Endothelial cell of umbilical vein (primary cell): ENCODE data around the gene ERRFI1. TPM values are rescaled to one million over a fixed set of nuclear protein-coding genes. Genes with fewer than 3 reads are reported as not detected.
A peak's percentile ranks its signal among the peaks of the same experiment; 100 is the strongest.

Experiments
- BruUV-seq: library from RNA; stranded (reverse); fragments of 400-500 nt; replicated peaks from 2 replicates; lab custom pipeline; 2021; lab: Mats Ljungman, UMichigan
- CTCF ChIA-PET: fragments of 300-600, 350-600 bp; sonication (Branson Sonifier 250); formaldehyde crosslinking; loops from one replicate; lab custom pipeline; 2021; ENCODE audit warnings: antibody characterized with exemption, inconsistent platforms; lab: Charles Lee
- POLR2A ChIA-PET: fragments of 300-600, 350-600 bp; sonication (Branson Sonifier 250); formaldehyde crosslinking; loops from one replicate; lab custom pipeline; 2021; ENCODE audit warnings: antibody characterized with exemption, inconsistent platforms; lab: Charles Lee
- DNase-seq: peaks from one replicate; pipeline ENCODE4 v3.0.0-alpha.2; 2011; ENCODE audit warnings: low read depth, low spot score
- FAIRE-seq: peaks from 2 replicates; lab custom pipeline; 2011; peaks lifted over from hg19 to GRCh38; lab: Jason Lieb, UNC
- H2AFZ ChIP-seq: 2 replicates; pipeline ENCODE4 v1.6.0; 2012; ENCODE audit warnings: low read depth, low read length, control low read depth, inconsistent platforms
- H3K27ac ChIP-seq: 2 replicates; pipeline ENCODE4 v1.5.1; 2011; ENCODE audit warnings: low read depth, mild to moderate bottlenecking, control low read depth, low read length, moderate library complexity; ENCODE audit not compliant: insufficient read depth
- H3K27me3 ChIP-seq, 2 experiments: 2 replicates each; pipeline versions ENCODE4 v1.6.0 to v1.6.1; 2011; ENCODE audit warnings: low read length in 2 of 2, mixed read lengths in 1 of 2; ENCODE audit not compliant: control insufficient read depth in 2 of 2, insufficient read depth in 2 of 2
- H3K36me3 ChIP-seq, 2 experiments: 2 replicates in 1 of 2; 3 replicates in 1 of 2; pipeline ENCODE4 v1.5.1; 2011; ENCODE audit warnings: low read length in 2 of 2, mild to moderate bottlenecking in 1 of 2, moderate library complexity in 1 of 2; ENCODE audit not compliant: control insufficient read depth in 2 of 2, insufficient read depth in 2 of 2; ENCODE audit errors: extremely low read depth in 1 of 2
- H3K4me1 ChIP-seq: 3 replicates; pipeline ENCODE4 v1.5.1; 2011; ENCODE audit warnings: mild to moderate bottlenecking, low read length; ENCODE audit not compliant: control insufficient read depth, insufficient read depth; ENCODE audit errors: extremely low read depth
- H3K4me2 ChIP-seq: 2 replicates; pipeline ENCODE4 v1.6.1; 2011; ENCODE audit warnings: low read length, control low read depth, mixed read lengths; ENCODE audit not compliant: insufficient read depth
- H3K4me3 ChIP-seq, 3 experiments: fragments of 200-600 bp in 1 of 3; sonication (generic), shearing (Covaris generic) in 1 of 3; replicated peaks in 1 of 3; 2 replicates each; pipeline ENCODE4 v1.5.1; 2011 to 2016; ENCODE audit warnings: control low read depth in 3 of 3, low read length in 3 of 3, mild to moderate bottlenecking in 2 of 3, inconsistent platforms in 1 of 3, low read depth in 1 of 3, moderate library complexity in 1 of 3; ENCODE audit not compliant: insufficient read depth in 1 of 3
- H3K79me2 ChIP-seq: 2 replicates; pipeline ENCODE4 v1.6.0; 2012; ENCODE audit warnings: low read length, inconsistent platforms; ENCODE audit not compliant: control insufficient read depth, insufficient read depth
- H3K9ac ChIP-seq: replicated peaks from 2 replicates; pipeline ENCODE3; 2011; ENCODE audit warnings: low read length, control low read depth; ENCODE audit not compliant: insufficient read depth; ENCODE audit errors: extremely low read depth
- H3K9me1 ChIP-seq: replicated peaks from 3 replicates; pipeline ENCODE4 v1.6.0; 2011; ENCODE audit warnings: mild to moderate bottlenecking, low read length; ENCODE audit not compliant: control insufficient read depth, insufficient read depth; ENCODE audit errors: extremely low read depth
- H3K9me3 ChIP-seq: replicated peaks from 2 replicates; pipeline ENCODE4 v1.5.1; 2012; ENCODE audit warnings: low read length, inconsistent platforms; ENCODE audit not compliant: control insufficient read depth, insufficient read depth
- H4K20me1 ChIP-seq: replicated peaks from 2 replicates; pipeline ENCODE3; 2011; ENCODE audit warnings: mild to moderate bottlenecking, low read length; ENCODE audit not compliant: control insufficient read depth, insufficient read depth; ENCODE audit errors: extremely low read depth
- EZH2 ChIP-seq: IDR thresholded peaks from 2 replicates; pipeline ENCODE4 v1.6.1; 2012; ENCODE audit warnings: borderline replicate concordance, low read depth, mild to moderate bottlenecking, moderate library complexity, low read length, inconsistent platforms; ENCODE audit not compliant: severe bottlenecking
- FOS ChIP-seq: IDR thresholded peaks from 2 replicates; pipeline ENCODE4 v1.6.1; 2011; ENCODE audit warnings: mild to moderate bottlenecking, low read length, moderate library complexity, borderline replicate concordance; ENCODE audit not compliant: insufficient read depth
- GATA2 ChIP-seq: IDR thresholded peaks from 2 replicates; pipeline ENCODE4 v1.7.0; 2011; ENCODE audit warnings: low read depth, mild to moderate bottlenecking, moderate library complexity, mixed read lengths, low read length; ENCODE audit not compliant: insufficient read length, insufficient read depth
- JUN ChIP-seq: IDR thresholded peaks from 2 replicates; pipeline ENCODE4 v1.6.1; 2011; ENCODE audit warnings: borderline replicate concordance, low read depth; ENCODE audit not compliant: insufficient read length, insufficient read depth
- MYC ChIP-seq: IDR thresholded peaks from one replicate; pipeline ENCODE4 v1.6.1; 2011; ENCODE audit warnings: mild to moderate bottlenecking, low read depth, low read length
- POLR2A ChIP-seq: IDR thresholded peaks from 2 replicates; pipeline ENCODE4 v1.6.1; 2012; ENCODE audit warnings: low read depth, mild to moderate bottlenecking, control low read depth, low read length
- POLR2AphosphoS5 ChIP-seq: IDR thresholded peaks from 2 replicates; pipeline ENCODE4 v1.6.1; 2012; ENCODE audit warnings: low read depth, mild to moderate bottlenecking, control low read depth, low read length, moderate library complexity; ENCODE audit not compliant: insufficient read depth
- dilution Hi-C: fragments of 300-500 bp; cut with MboI; formaldehyde crosslinking; loops from one replicate; pipeline ENCODE4 v1.15.0; 2019; ENCODE audit warnings: low sequenced_read_pairs; ENCODE audit not compliant: extremely low pct_ligation_motif_present
- intact Hi-C: fragments of 100-400 bp; cut with micrococcal nuclease; formaldehyde crosslinking; loops from one replicate; pipeline ENCODE4 v1.10.0; 2022
- polyA plus RNA-seq, 4 experiments: library from polyadenylated mRNA; depleted of rRNA in 3 of 4; stranded (reverse) in 3 of 4; unstranded in 1 of 4; fragments of >200 nt; gene quantifications; 2 replicates each; pipeline versions ENCODE4 v1.2.1 to v1.2.3, GENCODE V29; 2011 to 2012; ENCODE audit warnings: missing spikeins in 1 of 4
- total RNA-seq: library from RNA; stranded (reverse); gene quantifications from 2 replicates; pipeline ENCODE4 v1.2.3, GENCODE V29; 2021
- TF ChIP-seq, protein P1 (sequence below): IDR thresholded peaks from 2 replicates; pipeline ENCODE4 v1.6.1; 2011; ENCODE audit not compliant: insufficient read depth, insufficient read length
- TF ChIP-seq, protein P2 (sequence below), 2 donors: IDR thresholded peaks; 1 replicate in 1 of 2; 2 replicates in 1 of 2; pipeline ENCODE4 v1.5.1; 2011; ENCODE audit warnings: low read length in 2 of 2, mild to moderate bottlenecking in 2 of 2, moderate library complexity in 2 of 2, control low read depth in 1 of 2, inconsistent platforms in 1 of 2, low read depth in 1 of 2; ENCODE audit not compliant: insufficient read depth in 1 of 2; ENCODE audit errors: extremely low read depth in 1 of 2

ERRFI1 gene
- total and polyA plus RNA-seq, 2 donors (not counting 3 experiments of a cell fraction or from before 2014, with no cell fraction given): 28.1 to 32.0 TPM

DNA sequence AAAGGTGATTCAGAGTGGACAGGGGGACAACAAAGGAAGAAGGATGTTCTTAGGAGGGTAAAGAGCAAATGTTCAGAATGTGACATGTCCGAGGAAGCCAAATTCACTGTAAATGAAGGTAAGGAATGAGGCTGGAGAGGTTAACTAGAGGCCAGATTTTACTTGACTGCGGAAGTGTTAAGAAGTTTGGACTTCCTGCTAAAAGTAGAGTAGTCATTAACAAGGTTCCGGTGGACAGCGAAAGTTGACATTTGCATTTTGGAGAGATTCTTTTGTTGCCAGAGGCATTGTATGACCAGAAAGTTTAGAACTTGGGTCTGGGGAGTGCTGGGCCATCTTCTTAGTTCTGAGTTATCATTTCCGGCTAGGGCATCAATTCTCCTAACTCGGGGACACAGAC, 7.2 kb upstream of the ERRFI1 start:
- TF ChIP-seq FOS (no peak), POLR2AphosphoS5 (peak; percentile 35)
- FAIRE-seq (peak; percentile 72), DNase-seq (no peak)
- Histone ChIP-seq H2AFZ (peak overlapping the region; percentile 49), H3K9ac (no peak overlapping the region), H3K4me1 (peaks cover 12% of the 10 kb centered on the region), H3K79me2 (no peaks in the 10 kb centered on the region), H3K4me2 (peak overlapping the region; percentile 74), H4K20me1 (no peaks in the 10 kb centered on the region), H3K4me3 (no peak overlapping the region), H3K27ac (no peak overlapping the region), H3K36me3 (no peaks in the 10 kb centered on the region), H3K9me1 (no peaks in the 10 kb centered on the region), H3K27me3 (no peaks in the 10 kb centered on the region), H3K9me3 (no peaks in the 10 kb centered on the region)
- intact Hi-C loops: loop anchor here (1.0 kb wide), 1 partner anchor 64 kb away; no protein-coding TSS in a partner anchor
- POLR2A ChIA-PET: no interaction called here
- no TSS peak for BruUV-seq
- dilution Hi-C loops: no loop called here
- CTCF ChIA-PET: interaction anchor here (1.4 to 9.7 kb wide), 5 partner anchors 18 to 282 kb away, joined by 4 to 138 read pairs (median 11); no protein-coding TSS in a partner anchor

DNA sequence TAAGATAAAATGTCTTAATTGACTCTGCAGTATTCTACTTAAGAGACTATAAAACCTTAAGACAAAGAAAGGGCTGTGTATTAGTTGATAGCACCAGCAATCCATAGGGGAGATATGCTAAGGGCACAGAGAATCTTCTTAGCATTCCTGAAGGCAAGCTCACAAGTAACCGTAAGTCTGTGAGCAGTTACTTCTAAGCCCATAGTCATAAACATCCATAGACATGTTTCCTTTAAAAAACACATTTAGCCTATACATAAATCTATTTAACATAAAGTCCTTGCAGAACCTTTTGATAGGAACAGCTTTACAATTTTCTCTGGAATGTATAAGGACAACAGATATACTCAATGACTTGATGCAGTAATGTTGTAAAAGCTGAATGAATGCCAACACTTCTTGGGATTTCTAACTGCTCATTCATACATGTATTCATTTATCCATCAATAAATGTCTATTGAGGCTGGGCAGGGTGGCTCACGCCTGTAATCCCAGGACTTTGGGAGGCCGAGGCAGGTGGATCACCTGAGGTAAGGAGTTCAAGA, 6.3 kb upstream of the ERRFI1 start:
- Histone ChIP-seq H3K27ac (no peak overlapping the region), H3K9me1 (no peaks in the 10 kb centered on the region), H4K20me1 (no peaks in the 10 kb centered on the region), H3K79me2 (no peaks in the 10 kb centered on the region), H3K9me3 (no peaks in the 10 kb centered on the region), H2AFZ (no peak overlapping the region), H3K36me3 (no peaks in the 10 kb centered on the region), H3K4me2 (no peak overlapping the region), H3K27me3 (no peaks in the 10 kb centered on the region), H3K4me1 (peaks cover 20% of the 10 kb centered on the region), H3K4me3 (no peak overlapping the region), H3K9ac (no peak overlapping the region)
- intact Hi-C loops (no loop called here), dilution Hi-C loops (no loop called here)
- DNase-seq (no peak), FAIRE-seq (no peak)
- TF ChIP-seq JUN: no peak
- TF ChIP-seq, protein P1, sequence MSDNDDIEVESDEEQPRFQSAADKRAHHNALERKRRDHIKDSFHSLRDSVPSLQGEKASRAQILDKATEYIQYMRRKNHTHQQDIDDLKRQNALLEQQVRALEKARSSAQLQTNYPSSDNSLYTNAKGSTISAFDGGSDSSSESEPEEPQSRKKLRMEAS: no peak
- TF ChIP-seq, protein P2, sequence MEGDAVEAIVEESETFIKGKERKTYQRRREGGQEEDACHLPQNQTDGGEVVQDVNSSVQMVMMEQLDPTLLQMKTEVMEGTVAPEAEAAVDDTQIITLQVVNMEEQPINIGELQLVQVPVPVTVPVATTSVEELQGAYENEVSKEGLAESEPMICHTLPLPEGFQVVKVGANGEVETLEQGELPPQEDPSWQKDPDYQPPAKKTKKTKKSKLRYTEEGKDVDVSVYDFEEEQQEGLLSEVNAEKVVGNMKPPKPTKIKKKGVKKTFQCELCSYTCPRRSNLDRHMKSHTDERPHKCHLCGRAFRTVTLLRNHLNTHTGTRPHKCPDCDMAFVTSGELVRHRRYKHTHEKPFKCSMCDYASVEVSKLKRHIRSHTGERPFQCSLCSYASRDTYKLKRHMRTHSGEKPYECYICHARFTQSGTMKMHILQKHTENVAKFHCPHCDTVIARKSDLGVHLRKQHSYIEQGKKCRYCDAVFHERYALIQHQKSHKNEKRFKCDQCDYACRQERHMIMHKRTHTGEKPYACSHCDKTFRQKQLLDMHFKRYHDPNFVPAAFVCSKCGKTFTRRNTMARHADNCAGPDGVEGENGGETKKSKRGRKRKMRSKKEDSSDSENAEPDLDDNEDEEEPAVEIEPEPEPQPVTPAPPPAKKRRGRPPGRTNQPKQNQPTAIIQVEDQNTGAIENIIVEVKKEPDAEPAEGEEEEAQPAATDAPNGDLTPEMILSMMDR (IDR thresholded peaks at IDR 0.05; ENCODE audit: extremely low read depth in 1 of 2, insufficient read depth in 1 of 2, low read depth in 1 of 2, low read length in 2 of 2): no peak
- no peak for TF ChIP-seq POLR2AphosphoS5
- TF ChIP-seq POLR2A: no peak
- TF ChIP-seq FOS: no peak
- no peak for TF ChIP-seq EZH2
- no peak for TF ChIP-seq MYC
- TF ChIP-seq GATA2: no peak
- ChIA-PET CTCF (interaction anchor here (0.6 to 9.7 kb wide), 13 partner anchors 17 to 317 kb away, joined by 3 to 138 read pairs (median 6); no protein-coding TSS in a partner anchor), POLR2A (no interaction called here)
- no TSS peak for BruUV-seq
